ENCODE data around the gene THRB. TPM values are rescaled to one million over a fixed set of nuclear protein-coding genes. Genes with fewer than 3 reads are reported as not detected.

Gene THRB
- total RNA-seq, 4 donors from 2014 or later: 9.8 to 52.4 (median 31.3) TPM

DNA sequence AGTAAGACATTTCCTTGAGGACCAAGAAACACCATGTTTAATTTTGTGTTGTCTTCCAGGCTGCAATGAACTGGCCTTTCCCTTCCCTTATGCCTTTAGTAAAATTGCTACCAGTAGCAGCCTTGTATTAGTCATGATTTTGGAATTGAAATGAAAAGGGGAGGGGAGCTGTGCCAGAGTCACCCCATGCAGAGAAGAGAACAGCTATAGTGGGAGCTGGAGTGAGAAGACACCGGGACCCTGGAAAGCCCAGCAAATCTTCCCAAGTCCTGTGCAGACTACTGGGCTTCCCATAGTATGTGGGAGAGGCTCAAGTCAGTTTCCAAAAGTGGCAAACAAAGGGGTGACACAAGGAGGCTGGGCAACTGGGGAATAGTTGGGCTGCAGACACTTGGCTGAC, 371.1 kb downstream of the THRB start:
- H3K9me3 ChIP-seq: no peaks in the 10 kb centered on the region
- no peak overlapping the region for H3K4me3 ChIP-seq
- no peaks in the 10 kb centered on the region for H3K4me1 ChIP-seq
- in situ Hi-C loops (cut with MboI; ENCODE audit: low pct_ligation_motif_present in 1 of 4, low pct_unique_long_range_greater_than_20kb in 1 of 4, low sequenced_read_pairs in 3 of 4): no loop called here
- DNase-seq: no peak
- H3K36me3 ChIP-seq: no peaks in the 10 kb centered on the region
- no peaks in the 10 kb centered on the region for H3K27me3 ChIP-seq
- TF ChIP-seq, protein P1, sequence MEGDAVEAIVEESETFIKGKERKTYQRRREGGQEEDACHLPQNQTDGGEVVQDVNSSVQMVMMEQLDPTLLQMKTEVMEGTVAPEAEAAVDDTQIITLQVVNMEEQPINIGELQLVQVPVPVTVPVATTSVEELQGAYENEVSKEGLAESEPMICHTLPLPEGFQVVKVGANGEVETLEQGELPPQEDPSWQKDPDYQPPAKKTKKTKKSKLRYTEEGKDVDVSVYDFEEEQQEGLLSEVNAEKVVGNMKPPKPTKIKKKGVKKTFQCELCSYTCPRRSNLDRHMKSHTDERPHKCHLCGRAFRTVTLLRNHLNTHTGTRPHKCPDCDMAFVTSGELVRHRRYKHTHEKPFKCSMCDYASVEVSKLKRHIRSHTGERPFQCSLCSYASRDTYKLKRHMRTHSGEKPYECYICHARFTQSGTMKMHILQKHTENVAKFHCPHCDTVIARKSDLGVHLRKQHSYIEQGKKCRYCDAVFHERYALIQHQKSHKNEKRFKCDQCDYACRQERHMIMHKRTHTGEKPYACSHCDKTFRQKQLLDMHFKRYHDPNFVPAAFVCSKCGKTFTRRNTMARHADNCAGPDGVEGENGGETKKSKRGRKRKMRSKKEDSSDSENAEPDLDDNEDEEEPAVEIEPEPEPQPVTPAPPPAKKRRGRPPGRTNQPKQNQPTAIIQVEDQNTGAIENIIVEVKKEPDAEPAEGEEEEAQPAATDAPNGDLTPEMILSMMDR (IDR thresholded peaks at IDR 0.05): no peak
- TF ChIP-seq POLR2AphosphoS5 (IDR thresholded peaks at IDR 0.05): no peak
- no peak for TF ChIP-seq EP300 (IDR thresholded peaks at IDR 0.05; ENCODE audit: low read depth)
- no peak for TF ChIP-seq POLR2A (IDR thresholded peaks at IDR 0.05)
- H3K27ac ChIP-seq: no peak overlapping the region
- intact Hi-C loops (cut with DNase I; ENCODE audit: low total_unique reads): no loop called here
- WGBS, 2 donors (ENCODE audit: low coverage in 1 of 2): 83 to 100% methylated on average over 1 of the region's 1 CpG

- H3K27ac ChIP-seq: no peak overlapping the region
- intact Hi-C loops (cut with DNase I; ENCODE audit: low total_unique reads): no loop called here
Observed at GRCh38 chr3:24120434-24120833, 374.2 kb downstream of the THRB start.

GRCh38 chr3:24119321-24119751, 375.3 kb downstream of the THRB start:
- H3K4me1 ChIP-seq: no peaks in the 10 kb centered on the region
- no peak for DNase-seq
- no peak for TF ChIP-seq POLR2AphosphoS5 (IDR thresholded peaks at IDR 0.05)
- no peak for TF ChIP-seq POLR2A (IDR thresholded peaks at IDR 0.05)
- TF ChIP-seq, protein P1 (IDR thresholded peaks at IDR 0.05): no peak
- no peak for TF ChIP-seq EP300 (IDR thresholded peaks at IDR 0.05; ENCODE audit: low read depth)

More at GRCh38 chr3:24120434-24120833, 374.2 kb downstream of the THRB start:
- TF ChIP-seq, protein P1 (IDR thresholded peaks at IDR 0.05): no peak
- no peak for TF ChIP-seq POLR2AphosphoS5 (IDR thresholded peaks at IDR 0.05)
- no peak for TF ChIP-seq EP300 (IDR thresholded peaks at IDR 0.05; ENCODE audit: low read depth)
- no peak for TF ChIP-seq POLR2A (IDR thresholded peaks at IDR 0.05)
- Histone ChIP-seq H3K36me3 (no peaks in the 10 kb centered on the region), H3K27me3 (no peaks in the 10 kb centered on the region), H3K4me1 (no peaks in the 10 kb centered on the region), H3K9me3 (no peaks in the 10 kb centered on the region), H3K4me3 (no peak overlapping the region)
- 58 to 88% methylated on average over 2 to 3 of the region's 3 CpGs for WGBS, 2 donors (ENCODE audit: low coverage in 1 of 2)
- in situ Hi-C loops (cut with MboI; ENCODE audit: low pct_ligation_motif_present in 1 of 4, low pct_unique_long_range_greater_than_20kb in 1 of 4, low sequenced_read_pairs in 3 of 4): no loop called here
- no peak for DNase-seq

DNA sequence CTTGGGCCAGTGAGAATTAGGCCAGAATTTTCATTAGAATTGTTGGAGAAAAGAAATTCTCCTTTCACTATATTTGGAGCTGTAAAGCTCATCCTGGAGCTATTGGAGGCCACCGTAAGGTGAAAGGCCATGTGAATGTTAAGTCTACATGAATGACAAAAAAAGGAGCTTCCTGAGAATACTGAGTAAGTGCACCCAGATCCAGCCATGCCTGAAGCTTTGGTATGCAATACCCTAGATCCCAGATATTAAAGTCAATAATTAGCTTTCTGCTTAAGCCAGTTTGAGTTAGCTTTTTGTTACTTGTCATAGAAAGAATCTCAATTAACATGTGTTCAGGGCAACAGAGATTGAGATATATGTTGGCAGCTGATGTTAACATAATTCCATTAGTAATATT, 377.1 kb downstream of the THRB start:
- Histone ChIP-seq H3K9me3 (no peaks in the 10 kb centered on the region), H3K27me3 (no peaks in the 10 kb centered on the region), H3K27ac (no peak overlapping the region), H3K36me3 (no peaks in the 10 kb centered on the region), H3K4me1 (no peaks in the 10 kb centered on the region), H3K4me3 (no peak overlapping the region)
- intact Hi-C loops (cut with DNase I; ENCODE audit: low total_unique reads): no loop called here
- DNase-seq: no peak
- no peak for TF ChIP-seq POLR2AphosphoS5 (IDR thresholded peaks at IDR 0.05)
- in situ Hi-C loops (cut with MboI; ENCODE audit: low pct_ligation_motif_present in 1 of 4, low pct_unique_long_range_greater_than_20kb in 1 of 4, low sequenced_read_pairs in 3 of 4): no loop called here
- 92 to 100% methylated on average over 1 of the region's 1 CpG for whole genome bisulfite sequencing, 2 donors (ENCODE audit: low coverage in 1 of 2)

More at GRCh38 chr3:24119321-24119751, 375.3 kb downstream of the THRB start:
- intact Hi-C loops (cut with DNase I; ENCODE audit: low total_unique reads) (no loop called here), in situ Hi-C loops (cut with MboI; ENCODE audit: low pct_ligation_motif_present in 1 of 4, low pct_unique_long_range_greater_than_20kb in 1 of 4, low sequenced_read_pairs in 3 of 4) (no loop called here)
- H3K4me3 ChIP-seq: no peak overlapping the region
- H3K27ac ChIP-seq: no peak overlapping the region
- no peaks in the 10 kb centered on the region for H3K9me3 ChIP-seq
- H3K27me3 ChIP-seq: no peaks in the 10 kb centered on the region
- no peaks in the 10 kb centered on the region for H3K36me3 ChIP-seq
- 88 to 96% methylated on average over 9 to 12 of the region's 12 CpGs for WGBS, 2 donors (ENCODE audit: low coverage in 1 of 2)

DNA sequence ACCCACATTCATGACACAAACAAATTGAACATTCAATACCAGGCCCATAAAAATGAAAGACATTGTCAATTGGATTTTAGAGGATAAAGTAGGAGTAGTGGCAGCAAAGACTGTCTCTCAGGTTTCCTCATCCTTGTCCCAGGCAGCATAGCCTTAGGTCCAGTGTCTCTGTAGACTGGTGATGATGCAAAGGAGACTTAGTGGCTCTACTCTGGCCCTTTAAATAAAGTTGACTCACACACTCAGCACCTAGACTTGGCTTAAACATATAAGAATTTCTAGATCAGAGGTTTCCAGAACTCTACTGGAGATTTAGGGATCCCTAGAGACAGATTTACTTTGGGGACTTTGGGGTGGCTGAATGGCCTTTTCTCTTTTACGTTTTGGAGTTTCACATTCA, 382.9 kb downstream of the THRB start:
- intact Hi-C loops (cut with DNase I; ENCODE audit: low total_unique reads): no loop called here
- in situ Hi-C loops (cut with MboI; ENCODE audit: low pct_ligation_motif_present in 1 of 4, low pct_unique_long_range_greater_than_20kb in 1 of 4, low sequenced_read_pairs in 3 of 4): no loop called here
- Histone ChIP-seq H3K27ac (no peak overlapping the region), H3K4me1 (no peaks in the 10 kb centered on the region), H3K27me3 (no peaks in the 10 kb centered on the region), H3K9me3 (no peaks in the 10 kb centered on the region), H3K4me3 (no peak overlapping the region), H3K36me3 (no peaks in the 10 kb centered on the region)
- WGBS, 2 donors (ENCODE audit: low coverage in 1 of 2): 78% methylated on average over 1 of the region's 1 CpG
- DNase-seq: no peak
- TF ChIP-seq POLR2A (IDR thresholded peaks at IDR 0.05) (no peak), EP300 (IDR thresholded peaks at IDR 0.05; ENCODE audit: low read depth) (no peak), POLR2AphosphoS5 (IDR thresholded peaks at IDR 0.05) (no peak)
- TF ChIP-seq, protein P1 (IDR thresholded peaks at IDR 0.05): no peak
